Upper lobe of left lung (tissue), 6 donors: ENCODE measurements around the gene KIAA1614. TPM values are rescaled to one million over a fixed set of nuclear protein-coding genes. Genes with fewer than 3 reads are reported as not detected.

ENCODE experiments used
- ATAC-seq, 2 donors: fragments of 200-7000 bp; cut with Tn5 transposase; one replicate each; pipeline ENCODE4 v1.9.1; 2022; ENCODE audit warnings: mild to moderate bottlenecking in 2 of 2, moderate library complexity in 2 of 2; ENCODE audit not compliant: low FRiP score in 2 of 2
- DNase-seq, 2 donors: peaks; one replicate each; pipeline ENCODE4 v3.0.0-alpha.2; 2019 to 2020
- H3K27ac ChIP-seq, 4 donors: fragments of 200-600 bp; sonication (generic); one replicate each; pipeline ENCODE4 v1.5.1; 2016 to 2019
- H3K27me3 ChIP-seq, 4 donors: fragments of 200-600 bp; sonication (generic); one replicate each; pipeline ENCODE4 v1.5.1; 2017 to 2019
- H3K36me3 ChIP-seq, 4 donors: fragments of 200-600 bp; sonication (generic); one replicate each; pipeline ENCODE4 v1.5.1; 2016 to 2019
- H3K4me1 ChIP-seq, 4 donors: fragments of 200-600 bp; sonication (generic); one replicate each; pipeline ENCODE4 v1.5.1; 2018 to 2019
- H3K4me3 ChIP-seq, 4 donors: fragments of 200-600 bp; sonication (generic); one replicate each; pipeline ENCODE4 v1.5.1; 2017 to 2019; ENCODE audit warnings: mild to moderate bottlenecking in 2 of 4, moderate library complexity in 1 of 4
- H3K9me3 ChIP-seq, 4 donors: fragments of 200-600 bp; sonication (generic); one replicate each; pipeline ENCODE4 v1.5.1; 2018 to 2019
- EP300 ChIP-seq, 4 donors: sonication (generic); formaldehyde crosslinking; IDR thresholded peaks; one replicate each; pipeline ENCODE4 v1.5.1; 2017; ENCODE audit warnings: antibody characterized with exemption in 4 of 4, control low read depth in 2 of 4
- POLR2A ChIP-seq, 4 donors: fragments of 450-650 bp; IDR thresholded peaks; one replicate each; pipeline ENCODE4 v1.5.1; 2016 to 2017; ENCODE audit warnings: antibody characterized with exemption in 4 of 4, mild to moderate bottlenecking in 2 of 4
- POLR2AphosphoS5 ChIP-seq, 2 donors: sonication (generic); formaldehyde crosslinking; IDR thresholded peaks; one replicate each; pipeline ENCODE4 v1.5.1; 2017; ENCODE audit warnings: antibody characterized with exemption in 2 of 2
- WGBS, 2 donors: methylation state at CpG; one replicate each; pipeline ENCODE4 v1.1.5; 2017 to 2018; 5-methylcytosine and 5-hydroxymethylcytosine counted together
- total RNA-seq, 6 donors: library from RNA; depleted of rRNA in 4 of 6; stranded (reverse); fragments of >200 nt in 4 of 6; gene quantifications; one replicate each; pipeline versions ENCODE4 v1.1.0 to v1.2.1, GENCODE V29; 2016 to 2021
- TF ChIP-seq, protein P1 (sequence below), 6 experiments: fragments of 450-650 bp in 4 of 6; fragments of 200-600 bp in 2 of 6; sonication (generic) in 2 of 6; IDR thresholded peaks; one replicate each; pipeline ENCODE4 v1.5.1; 2016 to 2019; ENCODE audit warnings: antibody characterized with exemption in 6 of 6
- donor health status: DM: no; HTN: no; CAD: no; lungs with moderate emphysema.
- donor health status: DM: no; HTN: yes; CAD: no; lungs with severe emphysema.

The KIAA1614 gene
- total RNA-seq, 6 donors from 2014 or later = 0.79 to 11.9 (median 4.4) TPM

DNA sequence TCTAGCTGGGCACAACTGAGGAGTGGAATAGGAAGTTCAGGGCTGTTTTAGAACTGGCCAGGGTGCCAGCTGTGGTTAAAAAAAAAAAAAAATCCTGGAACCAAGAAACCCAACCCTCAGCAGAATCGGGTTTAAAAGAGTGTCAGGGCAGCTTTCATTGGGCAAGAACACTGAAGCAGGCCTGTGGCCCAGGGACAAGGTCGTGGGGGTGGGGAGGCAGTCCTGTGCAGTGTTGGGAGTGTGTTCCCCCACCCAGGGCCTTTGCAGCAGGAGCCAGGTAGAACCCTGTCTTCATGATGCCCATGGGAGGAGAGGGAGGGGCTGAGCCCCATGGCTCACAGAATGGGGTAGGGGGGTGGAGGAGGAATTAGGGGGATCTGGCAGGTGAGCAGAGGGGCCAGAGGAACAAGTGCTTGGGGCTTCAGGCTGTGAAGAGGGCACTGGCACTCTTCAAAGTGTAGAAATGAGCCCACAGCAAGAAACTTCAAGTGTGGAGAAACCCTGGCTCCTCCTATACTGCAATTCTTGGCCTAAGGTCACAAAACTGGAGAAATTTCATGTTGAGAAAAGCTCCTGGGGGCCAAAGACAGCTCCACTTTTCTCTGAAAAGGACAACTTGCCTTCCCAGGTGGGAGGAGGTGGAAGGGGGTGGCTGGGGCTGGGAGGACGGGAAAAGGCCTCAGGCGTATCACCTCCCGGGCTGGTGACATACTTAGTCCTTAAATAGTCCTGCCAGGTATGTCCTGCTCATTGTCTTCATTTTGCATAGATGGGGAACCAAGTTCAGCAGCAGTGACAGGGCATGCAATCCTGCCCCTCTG, 39.3 kb downstream of the KIAA1614 start:
- no peak overlapping the region for H3K4me3 ChIP-seq
- no peak for DNase-seq
- H3K27me3 ChIP-seq = no peaks in the 10 kb centered on the region
- H3K27ac ChIP-seq = peak overlapping the region in 1 of 4 donors; percentile 1
- ATAC-seq = no peak
- H3K4me1 ChIP-seq = peaks cover 12 to 18% (median 14%) of the 10 kb centered on the region in 4 donors
- peaks cover 0 to 21% (median 10%) of the 10 kb centered on the region in 4 donors for H3K36me3 ChIP-seq
- 49 to 75% methylated on average over 5 of the region's 5 CpGs for WGBS, 2 donors
- peaks cover 0 to 3% (median 0%) of the 10 kb centered on the region in 4 donors for H3K9me3 ChIP-seq
- no peak for TF ChIP-seq POLR2A (IDR thresholded peaks at IDR 0.05)
- TF ChIP-seq POLR2AphosphoS5 (IDR thresholded peaks at IDR 0.05) = no peak

DNA sequence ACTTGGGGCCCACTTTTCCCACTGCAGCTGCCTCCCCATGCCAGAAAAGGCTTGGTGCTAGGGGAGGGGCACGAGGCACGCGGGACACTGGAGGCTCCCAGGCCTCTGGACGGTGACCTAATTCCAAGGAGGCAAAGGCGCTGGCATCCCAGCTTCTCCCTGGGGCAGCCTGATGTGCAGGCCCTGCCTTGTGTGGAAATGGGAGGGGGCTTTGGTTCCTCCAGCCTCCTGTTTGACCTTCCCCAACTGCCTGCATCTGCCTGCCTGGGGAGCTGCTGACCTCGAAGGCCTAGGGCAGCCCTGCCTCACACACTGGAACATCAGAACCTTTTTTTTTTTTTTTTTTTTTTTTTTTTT, 39.9 kb downstream of the KIAA1614 start:
- Histone ChIP-seq H3K4me3 (no peak overlapping the region), H3K27ac (no peak overlapping the region), H3K27me3 (no peaks in the 10 kb centered on the region), H3K4me1 (peaks cover 12 to 18% (median 14%) of the 10 kb centered on the region in 4 donors), H3K9me3 (no peaks in the 10 kb centered on the region), H3K36me3 (peaks cover 0 to 21% (median 10%) of the 10 kb centered on the region in 4 donors)
- WGBS, 2 donors = 90 to 93% methylated on average over 6 of the region's 6 CpGs
- ATAC-seq (no peak), DNase-seq (no peak)
- TF ChIP-seq POLR2AphosphoS5 (IDR thresholded peaks at IDR 0.05) (no peak), EP300 (IDR thresholded peaks at IDR 0.05) (no peak), POLR2A (IDR thresholded peaks at IDR 0.05) (no peak)
- TF ChIP-seq, protein P1, sequence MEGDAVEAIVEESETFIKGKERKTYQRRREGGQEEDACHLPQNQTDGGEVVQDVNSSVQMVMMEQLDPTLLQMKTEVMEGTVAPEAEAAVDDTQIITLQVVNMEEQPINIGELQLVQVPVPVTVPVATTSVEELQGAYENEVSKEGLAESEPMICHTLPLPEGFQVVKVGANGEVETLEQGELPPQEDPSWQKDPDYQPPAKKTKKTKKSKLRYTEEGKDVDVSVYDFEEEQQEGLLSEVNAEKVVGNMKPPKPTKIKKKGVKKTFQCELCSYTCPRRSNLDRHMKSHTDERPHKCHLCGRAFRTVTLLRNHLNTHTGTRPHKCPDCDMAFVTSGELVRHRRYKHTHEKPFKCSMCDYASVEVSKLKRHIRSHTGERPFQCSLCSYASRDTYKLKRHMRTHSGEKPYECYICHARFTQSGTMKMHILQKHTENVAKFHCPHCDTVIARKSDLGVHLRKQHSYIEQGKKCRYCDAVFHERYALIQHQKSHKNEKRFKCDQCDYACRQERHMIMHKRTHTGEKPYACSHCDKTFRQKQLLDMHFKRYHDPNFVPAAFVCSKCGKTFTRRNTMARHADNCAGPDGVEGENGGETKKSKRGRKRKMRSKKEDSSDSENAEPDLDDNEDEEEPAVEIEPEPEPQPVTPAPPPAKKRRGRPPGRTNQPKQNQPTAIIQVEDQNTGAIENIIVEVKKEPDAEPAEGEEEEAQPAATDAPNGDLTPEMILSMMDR (IDR thresholded peaks at IDR 0.05) = no peak

DNA sequence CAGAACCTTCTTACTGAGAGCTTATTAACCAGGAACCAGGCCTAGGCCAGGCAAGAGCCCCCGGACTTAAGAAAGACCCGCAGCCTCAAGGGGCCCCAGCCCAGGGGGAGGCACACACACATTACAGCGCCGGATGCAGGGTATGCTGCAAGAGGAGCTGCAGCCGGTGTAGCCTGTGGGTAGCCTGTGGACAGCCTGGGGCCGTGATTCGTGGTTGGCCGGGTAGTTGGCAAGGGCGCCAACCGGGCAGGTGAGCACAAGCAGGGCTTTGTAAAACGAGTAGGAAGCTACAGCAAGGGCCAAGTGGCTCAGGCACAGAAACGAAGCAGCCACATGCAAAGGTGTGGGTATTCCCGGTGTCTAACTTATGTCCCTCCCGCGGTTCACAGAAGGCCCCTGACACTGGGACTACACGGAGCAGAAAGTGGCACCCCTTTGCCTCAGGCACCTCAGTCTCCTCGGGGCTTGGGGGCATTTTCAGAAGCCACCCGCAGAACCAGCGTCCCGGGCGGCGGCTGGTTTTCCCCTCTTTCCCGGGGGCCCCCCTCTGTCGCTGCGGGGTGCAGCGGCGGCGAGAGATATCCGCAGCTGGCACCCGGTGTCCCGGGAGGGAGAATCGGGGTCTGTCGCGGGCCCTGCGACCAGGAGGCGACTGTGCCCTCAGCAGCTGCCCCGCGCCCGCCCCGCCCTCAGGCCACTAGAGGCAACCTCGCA, 40.8 kb downstream of the KIAA1614 start:
- Histone ChIP-seq H3K9me3 (no peaks in the 10 kb centered on the region), H3K27me3 (no peaks in the 10 kb centered on the region), H3K36me3 (peaks cover 0 to 15% (median 7%) of the 10 kb centered on the region in 4 donors), H3K27ac (peak overlapping the region in 3 of 4 donors; percentile 59 to 77 (median 60)), H3K4me3 (peak overlapping the region; percentile 43 to 74 (median 63)), H3K4me1 (peaks cover 12 to 18% (median 14%) of the 10 kb centered on the region in 4 donors)
- DNase-seq (peak; percentile 54 to 60), ATAC-seq (peak in 1 of 2 donors; percentile 1)
- TF ChIP-seq, protein P1 (IDR thresholded peaks at IDR 0.05) = no peak
- TF ChIP-seq EP300 (IDR thresholded peaks at IDR 0.05) = no peak
- TF ChIP-seq POLR2A (IDR thresholded peaks at IDR 0.05) = no peak
- no peak for TF ChIP-seq POLR2AphosphoS5 (IDR thresholded peaks at IDR 0.05)
- 39 to 53% methylated on average over 10 to 28 of the region's 41 CpGs for WGBS, 2 donors

DNA sequence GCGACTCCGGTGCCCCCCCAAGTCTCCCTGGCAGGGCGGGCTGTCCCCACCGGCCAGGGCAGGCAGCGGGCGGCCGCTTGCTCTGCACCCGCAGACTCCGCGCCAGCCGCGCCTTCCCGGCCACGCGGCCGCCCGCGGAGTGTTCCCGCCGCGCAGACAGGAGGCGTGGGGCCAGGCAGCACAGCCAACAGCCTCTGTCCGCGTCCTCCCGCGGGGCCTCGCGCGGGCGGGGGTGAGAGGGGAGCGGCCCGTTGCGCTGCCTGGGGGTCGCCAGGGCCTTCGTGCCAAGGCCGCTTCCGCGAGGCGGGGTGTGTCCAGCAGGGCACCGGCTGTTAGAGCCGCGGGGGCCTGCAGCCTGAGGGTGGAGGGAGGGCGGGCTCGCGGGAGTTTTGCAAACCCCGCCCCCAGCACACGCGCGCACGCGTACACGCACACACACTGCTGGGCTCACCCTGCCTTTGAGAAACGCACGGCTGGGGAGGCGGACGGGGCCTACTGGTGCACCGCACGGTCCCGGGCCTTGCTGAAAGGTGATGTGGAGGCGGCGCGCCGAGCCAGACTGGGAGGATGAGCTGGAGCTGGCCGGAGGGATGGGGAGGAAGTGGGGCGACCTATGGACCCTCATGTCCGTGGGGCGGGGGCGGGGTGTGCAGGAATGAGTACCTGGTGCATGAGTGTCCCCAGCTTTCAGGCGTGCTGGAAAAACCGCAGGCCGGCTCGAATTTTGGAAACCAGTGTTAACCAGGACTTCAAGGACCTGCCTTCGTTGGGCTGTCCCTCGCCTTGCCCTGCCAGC, 41.5 kb downstream of the KIAA1614 start:
- no peaks in the 10 kb centered on the region for H3K27me3 ChIP-seq
- DNase-seq (peak; percentile 55 to 92), ATAC-seq (peak; percentile 72 to 88)
- peaks cover 12 to 18% (median 14%) of the 10 kb centered on the region in 4 donors for H3K4me1 ChIP-seq
- H3K9me3 ChIP-seq = no peaks in the 10 kb centered on the region
- H3K36me3 ChIP-seq = peaks cover 0 to 13% (median 7%) of the 10 kb centered on the region in 4 donors
- H3K4me3 ChIP-seq = peak overlapping the region; percentile 43 to 74 (median 63)
- WGBS, 2 donors = 37 to 43% methylated on average over 22 to 28 of the region's 74 CpGs
- TF ChIP-seq EP300 (IDR thresholded peaks at IDR 0.05) = no peak
- TF ChIP-seq POLR2AphosphoS5 (IDR thresholded peaks at IDR 0.05) = peak; percentile 12
- TF ChIP-seq, protein P1 (IDR thresholded peaks at IDR 0.05) = peak in 3 of 6 experiments; percentile 26 to 51 (median 49)
- TF ChIP-seq POLR2A (IDR thresholded peaks at IDR 0.05) = no peak
- H3K27ac ChIP-seq = peak overlapping the region in 3 of 4 donors; percentile 59 to 77 (median 60)
